Measurements from ENCODE around the gene RAB1B. TPM values are rescaled to one million over a fixed set of nuclear protein-coding genes. Genes with fewer than 3 reads are reported as not detected.

The RAB1B gene
- total RNA-seq, 1 experiment from 2014 or later, result 148 TPM

DNA sequence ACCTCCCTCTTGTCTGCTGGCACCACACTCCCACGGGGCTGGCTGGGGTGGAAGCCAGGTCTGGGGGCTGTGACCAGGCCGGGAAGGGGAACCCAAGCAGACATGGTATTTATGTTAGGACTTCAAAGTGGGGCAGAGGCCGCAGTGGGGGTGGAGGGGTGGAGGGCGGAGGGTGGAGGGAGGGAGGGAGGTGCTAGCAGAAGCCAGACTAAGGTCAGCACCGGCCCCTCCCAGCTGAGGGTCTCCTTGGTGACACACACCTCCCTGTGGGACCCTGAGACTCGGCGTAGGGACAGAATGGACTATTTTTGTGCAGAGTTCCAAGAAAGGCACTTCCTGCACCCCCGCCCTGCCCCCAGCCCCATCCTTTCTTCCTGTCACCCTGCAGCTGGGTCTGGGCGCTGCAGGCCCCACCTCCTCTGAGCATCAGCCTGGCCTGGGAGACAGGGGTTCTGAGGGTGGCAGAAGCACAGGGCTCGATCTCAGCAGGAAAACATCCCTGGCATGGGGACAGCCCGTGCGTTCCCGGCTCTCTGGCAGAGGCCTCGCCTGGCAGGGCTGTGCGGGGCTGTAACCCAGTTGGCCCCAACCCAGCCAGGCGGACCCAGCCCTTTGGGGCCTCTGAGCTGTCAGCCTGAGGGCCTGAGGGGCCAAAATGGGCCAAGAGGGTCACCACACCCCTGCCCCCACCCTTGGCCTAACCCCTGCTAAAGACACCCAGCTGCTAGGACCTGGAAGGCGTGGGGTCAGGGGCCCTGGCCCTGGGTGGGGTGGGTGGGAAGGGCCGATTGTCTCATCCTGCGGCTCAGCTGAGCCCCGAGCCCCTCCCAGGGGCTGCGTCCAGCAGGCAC lies 58.0 kb downstream of the RAB1B start:
- peaks cover 17 to 57% of the 10 kb centered on the region in 2 experiments for H3K4me1 ChIP-seq (ENCODE audit: control insufficient read depth in 1 of 2, insufficient read depth in 2 of 2, low read length in 2 of 2)
- peak overlapping the region; percentile 56; the same call in 1 of the 2 replicates for H3K9ac ChIP-seq (ENCODE audit: low read length)
- no peaks in the 10 kb centered on the region for H4K20me1 ChIP-seq (ENCODE audit: insufficient read depth)
- intact Hi-C loops (cut with micrococcal nuclease), result no loop called here
- no peaks in the 10 kb centered on the region for H3K9me2 ChIP-seq (ENCODE audit: insufficient read depth)
- H3K9me3 ChIP-seq (ENCODE audit: control insufficient read depth in 1 of 2, insufficient read depth in 1 of 2, low read depth in 1 of 2, low read length in 2 of 2), result no peaks in the 10 kb centered on the region
- H3K36me3 ChIP-seq (ENCODE audit: control insufficient read depth in 1 of 2, insufficient read depth in 2 of 2, low read length in 2 of 2), result no peaks in the 10 kb centered on the region
- H2AFZ ChIP-seq (ENCODE audit: low read depth, low read length, poor library complexity, severe bottlenecking), result no peak overlapping the region
- no peak for TF ChIP-seq CBX3 (IDR thresholded peaks at IDR 0.05; ENCODE audit: low read depth)
- H3K4me3 ChIP-seq (replicated peaks in 1 of 2; ENCODE audit: low read depth in 1 of 2, low read length in 2 of 2), result no peak overlapping the region
- ATAC-seq (no peak), DNase-seq (ENCODE audit: low read depth, low spot score) (no peak)
- RAD21 ChIA-PET (ENCODE audit: low non-redundant PET in 1 of 2, low total read pairs in 2 of 2, uncharacterized antibody in 2 of 2, unreplicated experiment in 2 of 2), result interaction anchor here in 1 of 2 experiments (0.8 kb wide), 1 partner anchor 14 kb away, joined by 5 read pairs; no protein-coding TSS in a partner anchor
- H3K4me2 ChIP-seq (ENCODE audit: low read length), result peak overlapping the region; percentile 73
- H3K79me2 ChIP-seq (ENCODE audit: insufficient read depth, low read length), result no peaks in the 10 kb centered on the region
- H3K27me3 ChIP-seq (ENCODE audit: insufficient read depth, low read length), result no peaks in the 10 kb centered on the region
- CTCF ChIA-PET, result interaction anchor here (1.0 kb wide), 1 partner anchor 14 kb away, joined by 18 read pairs; no protein-coding TSS in a partner anchor
- POLR2A ChIA-PET, result interaction anchor here (1.4 kb wide), 1 partner anchor 14 kb away, joined by 4 read pairs; no protein-coding TSS in a partner anchor
- H3K27ac ChIP-seq (ENCODE audit: low read depth, low read length), result peak overlapping the region; percentile 3; the same call in 1 of the 2 replicates
- no TSS peak for BruUV-seq (replicated peaks)

Other genes with a start within 250 kb of the RAB1B start
- 2.4 TPM for gene CATSPER1, start 242.2 kb upstream of the RAB1B start, total RNA-seq (2021; ENCODE audit: unreplicated experiment)
- not detected for gene GAL3ST3, start 219.5 kb upstream of the RAB1B start, total RNA-seq (2021; ENCODE audit: unreplicated experiment)
- 300 TPM for gene SF3B2, start 216.3 kb upstream of the RAB1B start, total RNA-seq (2021; ENCODE audit: unreplicated experiment)
- gene PACS1, start 198.4 kb upstream of the RAB1B start, total RNA-seq (2021; ENCODE audit: unreplicated experiment), result 41.1 TPM
- 58.5 TPM for gene KLC2, start 10.9 kb upstream of the RAB1B start, total RNA-seq (2021; ENCODE audit: unreplicated experiment)
- gene CNIH2, start 9.5 kb downstream of the RAB1B start, total RNA-seq (2021; ENCODE audit: unreplicated experiment), result 1.3 TPM
- 54.7 TPM for gene YIF1A, start 20.5 kb downstream of the RAB1B start, total RNA-seq (2021; ENCODE audit: unreplicated experiment)
- gene TMEM151A, start 23.3 kb downstream of the RAB1B start, total RNA-seq (2021; ENCODE audit: unreplicated experiment), result 5.9 TPM
- 0.32 TPM for gene CD248, start 48.4 kb downstream of the RAB1B start, total RNA-seq (2021; ENCODE audit: unreplicated experiment)
- gene RIN1, start 67.8 kb downstream of the RAB1B start, total RNA-seq (2021; ENCODE audit: unreplicated experiment), result 38.7 TPM
- gene BRMS1, start 76.5 kb downstream of the RAB1B start, total RNA-seq (2021; ENCODE audit: unreplicated experiment), result 42.1 TPM
- 6.7 TPM for gene B4GAT1, start 79.0 kb downstream of the RAB1B start, total RNA-seq (2021; ENCODE audit: unreplicated experiment)
- gene SLC29A2, start 103.1 kb downstream of the RAB1B start, total RNA-seq (2021; ENCODE audit: unreplicated experiment), result 39.7 TPM
- not detected for gene NPAS4, start 152.4 kb downstream of the RAB1B start, total RNA-seq (2021; ENCODE audit: unreplicated experiment)
- 126 TPM for gene MRPL11, start 170.2 kb downstream of the RAB1B start, total RNA-seq (2021; ENCODE audit: unreplicated experiment)
- gene PELI3, start 198.3 kb downstream of the RAB1B start, total RNA-seq (2021; ENCODE audit: unreplicated experiment), result 12.8 TPM
- gene DPP3, start 211.8 kb downstream of the RAB1B start, total RNA-seq (2021; ENCODE audit: unreplicated experiment), result 55.6 TPM
- gene BBS1, start 242.0 kb downstream of the RAB1B start, total RNA-seq (2021; ENCODE audit: unreplicated experiment), result 29.8 TPM